Body of pancreas (tissue), 4 donors: ENCODE measurements around the gene CAMK1D.

Experiments
- POLR2A ChIP-seq, 3 donors: fragments of 450-650 bp; IDR thresholded peaks; one replicate each; pipeline ENCODE4 v1.6.1; 2016; ENCODE audit warnings: antibody characterized with exemption in 3 of 3, mild to moderate bottlenecking in 2 of 3
- TF ChIP-seq, protein P1 (sequence below), 7 experiments: fragments of 450-650 bp in 4 of 7; fragments of 200-600 bp in 3 of 7; sonication (generic) in 3 of 7; IDR thresholded peaks; one replicate each; pipeline ENCODE4 v1.5.1; 2016 to 2019; ENCODE audit warnings: antibody characterized with exemption in 7 of 7

DNA sequence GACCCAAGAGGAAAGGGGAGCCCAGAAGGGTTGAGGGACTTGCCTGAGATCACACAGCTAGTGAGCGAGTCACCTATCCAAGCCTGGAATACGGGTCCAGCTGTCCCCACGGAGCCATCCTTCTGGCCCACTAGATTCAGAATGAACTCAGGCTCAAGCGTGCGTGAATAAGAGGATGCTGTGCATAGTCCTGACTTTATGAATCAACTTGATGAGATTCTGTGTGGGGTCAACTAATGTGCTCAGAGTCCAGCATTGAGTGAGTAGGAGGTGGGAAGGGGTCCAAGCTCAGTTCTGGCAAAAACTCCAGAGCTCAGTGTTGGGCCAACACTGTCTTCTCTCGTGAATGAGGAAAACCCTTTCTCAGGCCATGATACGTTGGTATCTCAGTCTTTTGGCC lies 41.4 kb downstream of the CAMK1D start:
- TF ChIP-seq, protein P1, sequence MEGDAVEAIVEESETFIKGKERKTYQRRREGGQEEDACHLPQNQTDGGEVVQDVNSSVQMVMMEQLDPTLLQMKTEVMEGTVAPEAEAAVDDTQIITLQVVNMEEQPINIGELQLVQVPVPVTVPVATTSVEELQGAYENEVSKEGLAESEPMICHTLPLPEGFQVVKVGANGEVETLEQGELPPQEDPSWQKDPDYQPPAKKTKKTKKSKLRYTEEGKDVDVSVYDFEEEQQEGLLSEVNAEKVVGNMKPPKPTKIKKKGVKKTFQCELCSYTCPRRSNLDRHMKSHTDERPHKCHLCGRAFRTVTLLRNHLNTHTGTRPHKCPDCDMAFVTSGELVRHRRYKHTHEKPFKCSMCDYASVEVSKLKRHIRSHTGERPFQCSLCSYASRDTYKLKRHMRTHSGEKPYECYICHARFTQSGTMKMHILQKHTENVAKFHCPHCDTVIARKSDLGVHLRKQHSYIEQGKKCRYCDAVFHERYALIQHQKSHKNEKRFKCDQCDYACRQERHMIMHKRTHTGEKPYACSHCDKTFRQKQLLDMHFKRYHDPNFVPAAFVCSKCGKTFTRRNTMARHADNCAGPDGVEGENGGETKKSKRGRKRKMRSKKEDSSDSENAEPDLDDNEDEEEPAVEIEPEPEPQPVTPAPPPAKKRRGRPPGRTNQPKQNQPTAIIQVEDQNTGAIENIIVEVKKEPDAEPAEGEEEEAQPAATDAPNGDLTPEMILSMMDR (IDR thresholded peaks at IDR 0.05), result no peak
- TF ChIP-seq POLR2A (IDR thresholded peaks at IDR 0.05), result no peak
